SK-N-SH treated with all-trans-retinoic acid at 6 μM for 48 hours (cell line): Measurements from ENCODE around the gene TMEM53.

ENCODE experiments used
- PATZ1 ChIP-seq: fragments of 250-450 bp; sonication (Bioruptor Pico); IDR thresholded peaks from 2 replicates; pipeline ENCODE4 v1.8.0; 2020; ENCODE audit warnings: mild to moderate bottlenecking, moderate library complexity, borderline replicate concordance
- POU6F1 ChIP-seq: fragments of 250-450 bp; sonication (Bioruptor Pico); IDR thresholded peaks from 2 replicates; pipeline ENCODE4 v1.8.0; 2021; ENCODE audit warnings: low read depth, mild to moderate bottlenecking, moderate library complexity, borderline replicate concordance
- SNAI2 ChIP-seq: fragments of 250-450 bp; sonication (Bioruptor Pico); IDR thresholded peaks from 2 replicates; pipeline ENCODE4 v1.5.0; 2020; ENCODE audit warnings: mild to moderate bottlenecking, moderate library complexity
- TCF4 ChIP-seq: fragments of 250-450 bp; sonication (Bioruptor Pico); IDR thresholded peaks from 2 replicates; pipeline ENCODE4 v1.8.0; 2021; ENCODE audit warnings: mild to moderate bottlenecking, moderate library complexity, borderline replicate concordance
- TOX ChIP-seq: fragments of 250-450 bp; sonication (Bioruptor Pico); IDR thresholded peaks from 2 replicates; pipeline ENCODE4 v1.8.0; 2021; ENCODE audit warnings: mild to moderate bottlenecking, moderate library complexity, borderline replicate concordance

- TF ChIP-seq TCF4 (CRISPR knock-in tag) (no peak), SNAI2 (CRISPR knock-in tag) (no peak), PATZ1 (no peak), TOX (CRISPR knock-in tag) (no peak), POU6F1 (no peak)
Measured at GRCh38 chr1:44653107-44653964, 20.9 kb downstream of the TMEM53 start.
